ENCODE results near the gene NR1I2.

NR1I2 gene

DNA sequence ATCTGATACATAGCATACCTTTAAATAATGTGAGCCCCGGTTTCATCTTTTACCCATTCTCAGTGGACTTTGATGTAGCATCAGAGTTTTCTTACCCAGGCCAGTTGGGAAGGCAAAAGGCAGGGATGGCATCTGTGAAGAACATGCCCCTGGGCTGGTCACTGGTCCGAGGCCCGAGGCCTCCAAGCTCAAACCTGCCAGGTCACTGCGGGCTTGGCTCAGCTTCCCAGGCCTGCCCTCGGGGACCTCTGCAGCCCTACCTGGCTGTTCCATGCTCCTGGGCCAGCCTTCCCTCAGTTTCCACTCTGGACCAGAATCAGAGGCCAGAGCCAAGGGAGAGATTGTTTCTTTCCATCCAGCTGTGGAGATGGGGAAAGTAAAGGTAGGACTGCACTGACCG lies 26.9 kb downstream of the NR1I2 start (continued):
- no peak for TF ChIP-seq BACH2 (CRISPR knock-in tag; IDR thresholded peaks at IDR 0.05; ENCODE audit: borderline replicate concordance)
- TF ChIP-seq ESRRG (CRISPR knock-in tag; IDR thresholded peaks at IDR 0.05) = no peak
- no peak for TF ChIP-seq ZNF8 (CRISPR knock-in tag; IDR thresholded peaks at IDR 0.05)

DNA sequence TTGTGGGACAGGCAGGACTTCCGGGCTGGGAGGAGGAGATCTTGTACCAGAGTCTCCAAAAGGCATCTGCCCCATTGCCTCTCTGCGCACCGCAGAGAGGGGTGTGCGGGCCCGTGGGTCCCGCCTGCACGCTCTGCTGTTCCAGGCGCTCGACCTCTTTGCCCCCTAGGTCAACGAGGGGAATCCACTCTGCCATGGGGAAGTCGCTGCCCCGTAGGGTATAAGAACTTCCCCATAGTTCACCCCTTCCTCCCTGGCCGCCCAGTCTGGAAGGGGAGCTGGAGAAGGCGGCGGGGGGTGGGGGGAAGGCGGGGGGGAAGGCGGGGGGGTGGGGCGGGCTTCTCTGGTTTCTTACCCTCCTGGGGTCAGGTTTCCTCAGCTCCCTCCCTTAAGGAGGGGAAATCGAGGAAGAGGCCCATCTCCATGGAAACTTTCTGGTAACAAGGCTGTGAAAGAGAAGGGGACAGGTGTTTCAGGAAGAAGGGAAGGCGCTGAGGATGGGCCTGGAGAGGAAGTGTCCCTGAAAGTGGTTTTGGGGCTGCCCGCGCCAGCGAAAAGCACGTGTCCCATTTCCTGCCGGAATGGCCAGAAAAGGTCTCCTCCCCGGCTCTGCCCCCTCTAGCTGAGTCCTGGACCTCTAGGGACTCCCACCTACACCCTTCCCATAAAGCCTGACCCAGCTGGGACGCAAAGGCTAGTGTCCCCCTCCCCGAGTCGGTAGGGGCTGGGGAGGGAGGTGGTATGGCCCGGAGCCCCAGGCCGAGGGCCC lies 27.5 kb downstream of the NR1I2 start:
- TF ChIP-seq, protein P1, sequence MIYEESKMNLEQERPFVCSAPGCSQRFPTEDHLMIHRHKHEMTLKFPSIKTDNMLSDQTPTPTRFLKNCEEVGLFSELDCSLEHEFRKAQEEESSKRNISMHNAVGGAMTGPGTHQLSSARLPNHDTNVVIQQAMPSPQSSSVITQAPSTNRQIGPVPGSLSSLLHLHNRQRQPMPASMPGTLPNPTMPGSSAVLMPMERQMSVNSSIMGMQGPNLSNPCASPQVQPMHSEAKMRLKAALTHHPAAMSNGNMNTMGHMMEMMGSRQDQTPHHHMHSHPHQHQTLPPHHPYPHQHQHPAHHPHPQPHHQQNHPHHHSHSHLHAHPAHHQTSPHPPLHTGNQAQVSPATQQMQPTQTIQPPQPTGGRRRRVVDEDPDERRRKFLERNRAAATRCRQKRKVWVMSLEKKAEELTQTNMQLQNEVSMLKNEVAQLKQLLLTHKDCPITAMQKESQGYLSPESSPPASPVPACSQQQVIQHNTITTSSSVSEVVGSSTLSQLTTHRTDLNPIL (CRISPR knock-in tag; IDR thresholded peaks at IDR 0.05; ENCODE audit: low read depth) = no peak
- TF ChIP-seq ZNF565 (CRISPR knock-in tag; conservative IDR thresholded peaks at IDR 0.05; ENCODE audit: low read depth) = no peak
- TF ChIP-seq OSR1 (CRISPR knock-in tag; IDR thresholded peaks at IDR 0.05) = no peak
- TF ChIP-seq ESRRG (CRISPR knock-in tag; IDR thresholded peaks at IDR 0.05) = no peak
- TF ChIP-seq ZNF8 (CRISPR knock-in tag; IDR thresholded peaks at IDR 0.05) = no peak
- no peak for TF ChIP-seq ARNTL (CRISPR knock-in tag; IDR thresholded peaks at IDR 0.05; ENCODE audit: borderline replicate concordance, low read depth)
- TF ChIP-seq BACH2 (CRISPR knock-in tag; IDR thresholded peaks at IDR 0.05; ENCODE audit: borderline replicate concordance) = no peak
- no peak for TF ChIP-seq ZFP30 (CRISPR knock-in tag; IDR thresholded peaks at IDR 0.05)
- TF ChIP-seq TOX (CRISPR knock-in tag; IDR thresholded peaks at IDR 0.05; ENCODE audit: borderline replicate concordance) = no peak
- no peak for TF ChIP-seq ZFP3 (CRISPR knock-in tag; IDR thresholded peaks at IDR 0.05)
- no peak for TF ChIP-seq TCF4 (CRISPR knock-in tag; IDR thresholded peaks at IDR 0.05; ENCODE audit: borderline replicate concordance)
- TF ChIP-seq, protein P2, sequence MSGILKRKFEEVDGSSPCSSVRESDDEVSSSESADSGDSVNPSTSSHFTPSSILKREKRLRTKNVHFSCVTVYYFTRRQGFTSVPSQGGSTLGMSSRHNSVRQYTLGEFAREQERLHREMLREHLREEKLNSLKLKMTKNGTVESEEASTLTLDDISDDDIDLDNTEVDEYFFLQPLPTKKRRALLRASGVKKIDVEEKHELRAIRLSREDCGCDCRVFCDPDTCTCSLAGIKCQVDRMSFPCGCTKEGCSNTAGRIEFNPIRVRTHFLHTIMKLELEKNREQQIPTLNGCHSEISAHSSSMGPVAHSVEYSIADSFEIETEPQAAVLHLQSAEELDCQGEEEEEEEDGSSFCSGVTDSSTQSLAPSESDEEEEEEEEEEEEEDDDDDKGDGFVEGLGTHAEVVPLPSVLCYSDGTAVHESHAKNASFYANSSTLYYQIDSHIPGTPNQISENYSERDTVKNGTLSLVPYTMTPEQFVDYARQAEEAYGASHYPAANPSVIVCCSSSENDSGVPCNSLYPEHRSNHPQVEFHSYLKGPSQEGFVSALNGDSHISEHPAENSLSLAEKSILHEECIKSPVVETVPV (CRISPR knock-in tag; IDR thresholded peaks at IDR 0.05) = no peak
- no peak for TF ChIP-seq GLIS3 (CRISPR knock-in tag; IDR thresholded peaks at IDR 0.05)
- no peak for TF ChIP-seq CSDC2 (CRISPR knock-in tag; IDR thresholded peaks at IDR 0.05)
- TF ChIP-seq, protein P3, sequence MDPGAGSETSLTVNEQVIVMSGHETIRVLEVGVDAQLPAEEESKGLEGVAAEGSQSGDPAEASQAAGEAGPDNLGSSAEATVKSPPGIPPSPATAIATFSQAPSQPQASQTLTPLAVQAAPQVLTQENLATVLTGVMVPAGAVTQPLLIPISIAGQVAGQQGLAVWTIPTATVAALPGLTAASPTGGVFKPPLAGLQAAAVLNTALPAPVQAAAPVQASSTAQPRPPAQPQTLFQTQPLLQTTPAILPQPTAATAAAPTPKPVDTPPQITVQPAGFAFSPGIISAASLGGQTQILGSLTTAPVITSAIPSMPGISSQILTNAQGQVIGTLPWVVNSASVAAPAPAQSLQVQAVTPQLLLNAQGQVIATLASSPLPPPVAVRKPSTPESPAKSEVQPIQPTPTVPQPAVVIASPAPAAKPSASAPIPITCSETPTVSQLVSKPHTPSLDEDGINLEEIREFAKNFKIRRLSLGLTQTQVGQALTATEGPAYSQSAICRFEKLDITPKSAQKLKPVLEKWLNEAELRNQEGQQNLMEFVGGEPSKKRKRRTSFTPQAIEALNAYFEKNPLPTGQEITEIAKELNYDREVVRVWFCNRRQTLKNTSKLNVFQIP (CRISPR knock-in tag; IDR thresholded peaks at IDR 0.05; ENCODE audit: borderline replicate concordance, low read depth) = no peak
- TF ChIP-seq SNAI2 (CRISPR knock-in tag; IDR thresholded peaks at IDR 0.05) = no peak
- TF ChIP-seq RARB (CRISPR knock-in tag; IDR thresholded peaks at IDR 0.05) = no peak
- TF ChIP-seq ZC3H10 (CRISPR knock-in tag; IDR thresholded peaks at IDR 0.05) = no peak
- no peak for TF ChIP-seq PPARA (CRISPR knock-in tag; IDR thresholded peaks at IDR 0.05; ENCODE audit: borderline replicate concordance)
- ATAC-seq = no peak

DNA sequence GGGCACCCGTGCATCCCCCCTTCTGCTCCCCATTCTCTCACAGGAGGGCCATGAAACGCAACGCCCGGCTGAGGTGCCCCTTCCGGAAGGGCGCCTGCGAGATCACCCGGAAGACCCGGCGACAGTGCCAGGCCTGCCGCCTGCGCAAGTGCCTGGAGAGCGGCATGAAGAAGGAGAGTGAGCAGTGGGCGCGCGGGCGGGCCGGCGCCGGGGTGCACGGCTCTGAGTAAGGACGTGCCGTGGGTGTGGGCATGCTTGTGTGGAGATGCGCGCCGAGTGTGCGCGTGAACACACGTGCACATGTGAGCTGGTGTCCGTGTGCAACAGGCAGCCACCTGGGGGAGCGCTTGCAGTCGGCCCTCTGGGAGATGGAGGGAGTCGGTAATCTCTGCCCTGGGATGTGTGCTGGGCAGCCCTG lies 28.1 kb downstream of the NR1I2 start:
- ATAC-seq = no peak
- TF ChIP-seq GLIS3 (CRISPR knock-in tag; IDR thresholded peaks at IDR 0.05) = no peak
- TF ChIP-seq, protein P1 (CRISPR knock-in tag; IDR thresholded peaks at IDR 0.05; ENCODE audit: low read depth) = no peak
- TF ChIP-seq, protein P3 (CRISPR knock-in tag; IDR thresholded peaks at IDR 0.05; ENCODE audit: borderline replicate concordance, low read depth) = no peak
- TF ChIP-seq ESRRG (CRISPR knock-in tag; IDR thresholded peaks at IDR 0.05) = no peak
- TF ChIP-seq ZNF565 (CRISPR knock-in tag; conservative IDR thresholded peaks at IDR 0.05; ENCODE audit: low read depth) = no peak
- TF ChIP-seq, protein P4, sequence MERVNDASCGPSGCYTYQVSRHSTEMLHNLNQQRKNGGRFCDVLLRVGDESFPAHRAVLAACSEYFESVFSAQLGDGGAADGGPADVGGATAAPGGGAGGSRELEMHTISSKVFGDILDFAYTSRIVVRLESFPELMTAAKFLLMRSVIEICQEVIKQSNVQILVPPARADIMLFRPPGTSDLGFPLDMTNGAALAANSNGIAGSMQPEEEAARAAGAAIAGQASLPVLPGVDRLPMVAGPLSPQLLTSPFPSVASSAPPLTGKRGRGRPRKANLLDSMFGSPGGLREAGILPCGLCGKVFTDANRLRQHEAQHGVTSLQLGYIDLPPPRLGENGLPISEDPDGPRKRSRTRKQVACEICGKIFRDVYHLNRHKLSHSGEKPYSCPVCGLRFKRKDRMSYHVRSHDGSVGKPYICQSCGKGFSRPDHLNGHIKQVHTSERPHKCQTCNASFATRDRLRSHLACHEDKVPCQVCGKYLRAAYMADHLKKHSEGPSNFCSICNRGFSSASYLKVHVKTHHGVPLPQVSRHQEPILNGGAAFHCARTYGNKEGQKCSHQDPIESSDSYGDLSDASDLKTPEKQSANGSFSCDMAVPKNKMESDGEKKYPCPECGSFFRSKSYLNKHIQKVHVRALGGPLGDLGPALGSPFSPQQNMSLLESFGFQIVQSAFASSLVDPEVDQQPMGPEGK (CRISPR knock-in tag; IDR thresholded peaks at IDR 0.05; ENCODE audit: borderline replicate concordance) = no peak
- TF ChIP-seq ISL1 (CRISPR knock-in tag; IDR thresholded peaks at IDR 0.05) = no peak
- no peak for TF ChIP-seq TCF4 (CRISPR knock-in tag; IDR thresholded peaks at IDR 0.05; ENCODE audit: borderline replicate concordance)
- TF ChIP-seq, protein P2 (CRISPR knock-in tag; IDR thresholded peaks at IDR 0.05) = no peak
- TF ChIP-seq ZNF70 (CRISPR knock-in tag; IDR thresholded peaks at IDR 0.05) = no peak
- no peak for TF ChIP-seq RARB (CRISPR knock-in tag; IDR thresholded peaks at IDR 0.05)
- no peak for TF ChIP-seq ZFP3 (CRISPR knock-in tag; IDR thresholded peaks at IDR 0.05)
- TF ChIP-seq OSR1 (CRISPR knock-in tag; IDR thresholded peaks at IDR 0.05) = no peak
- no peak for TF ChIP-seq ZFP30 (CRISPR knock-in tag; IDR thresholded peaks at IDR 0.05)
- TF ChIP-seq ZC3H10 (CRISPR knock-in tag; IDR thresholded peaks at IDR 0.05) = no peak
- TF ChIP-seq ZNF8 (CRISPR knock-in tag; IDR thresholded peaks at IDR 0.05) = no peak

Data from SK-N-SH treated with all-trans-retinoic acid at 6 μM for 48 hours (cell line).